GM19025 (cell line): ENCODE measurements around the gene NFATC1.

ENCODE experiments used
- ATAC-seq: cut with Tn5 transposase; IDR thresholded peaks from one replicate; pipeline ENCODE4 v1.9.1; 2021; ENCODE audit warnings: mild to moderate bottlenecking, low read depth, moderate library complexity; ENCODE audit not compliant: unreplicated experiment

The NFATC1 gene

DNA sequence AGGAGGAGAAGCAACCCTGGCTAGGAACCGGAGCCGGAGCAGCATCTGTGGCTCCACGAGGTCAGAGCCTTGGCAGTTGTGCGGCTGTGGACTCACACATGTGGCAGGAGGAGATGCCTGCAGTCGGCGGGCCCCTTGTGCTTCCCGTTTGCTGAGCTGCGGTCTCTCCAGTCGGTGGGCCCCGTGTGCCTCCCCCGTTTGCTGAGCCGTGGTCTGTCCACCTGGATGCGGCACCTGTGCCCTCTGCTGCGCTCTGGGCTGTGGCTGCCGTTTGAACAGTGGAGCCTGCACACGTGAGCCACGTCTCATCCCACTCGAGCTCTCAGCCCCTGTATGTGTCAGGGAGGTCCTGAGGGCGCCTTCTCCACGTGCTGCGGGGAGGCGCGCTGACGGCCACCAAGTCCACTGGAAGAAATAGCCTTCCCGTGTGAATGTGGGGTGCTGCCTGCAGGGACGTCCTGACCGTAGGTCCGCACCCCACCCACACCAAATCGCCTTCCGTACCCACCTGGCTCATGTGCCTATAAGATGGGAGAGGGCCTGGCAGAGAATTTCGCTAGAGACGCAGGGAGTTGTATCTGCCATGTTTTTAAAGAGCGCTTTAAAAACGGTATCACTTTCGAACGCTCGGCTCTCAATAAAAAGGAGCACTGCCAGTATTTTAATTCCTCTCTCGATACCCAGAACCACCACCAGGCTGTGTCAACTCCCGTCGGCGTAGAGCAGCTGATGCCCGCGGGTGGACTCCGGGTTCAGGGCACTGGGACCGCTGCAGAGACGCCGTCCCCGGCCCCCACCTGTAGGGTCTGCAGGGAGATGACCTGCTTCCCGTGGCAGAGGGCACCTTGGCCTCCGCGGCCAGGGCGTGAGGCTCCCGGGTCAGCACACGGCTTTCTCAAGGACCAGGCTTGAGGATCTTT lies 117.0 kb downstream of the NFATC1 start:
- no peak for ATAC-seq

DNA sequence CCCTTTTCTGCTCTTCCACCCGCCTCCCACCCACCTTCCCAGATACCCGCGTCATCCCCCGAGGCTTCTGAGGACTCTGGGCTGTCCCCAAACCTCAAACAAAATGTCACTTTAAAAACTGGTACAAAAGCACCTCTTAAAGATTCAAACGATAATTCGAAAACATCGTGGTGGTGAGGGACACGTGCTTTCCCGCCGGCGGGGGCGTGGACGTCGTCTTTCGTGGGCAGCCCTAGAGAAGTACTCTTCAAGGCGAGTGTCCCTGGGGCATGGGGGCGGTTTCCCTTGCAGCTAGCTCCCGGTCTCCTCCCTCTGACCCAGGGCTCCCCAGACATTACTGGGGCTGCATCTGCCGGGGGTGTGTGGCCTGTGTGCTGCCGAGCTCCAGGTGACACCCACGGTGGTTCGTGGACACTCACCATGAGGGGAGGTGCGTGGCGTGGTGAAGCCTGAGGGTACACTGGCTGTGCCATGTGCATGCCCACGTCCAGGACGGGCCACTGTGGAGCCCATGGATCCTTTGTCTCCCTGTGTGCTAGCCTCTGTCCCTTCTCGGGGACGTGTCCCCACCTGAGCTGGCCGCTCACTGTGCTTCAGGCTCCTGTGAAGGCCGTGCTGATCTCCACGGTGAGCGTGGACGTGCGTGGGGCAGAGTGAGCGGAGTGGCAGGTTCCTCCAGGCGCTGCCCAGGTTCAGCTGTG lies 117.8 kb downstream of the NFATC1 start:
- ATAC-seq: no peak

GRCh38 chr18:79515331-79515730 lies 119.6 kb downstream of the NFATC1 start:
- no peak for ATAC-seq

DNA sequence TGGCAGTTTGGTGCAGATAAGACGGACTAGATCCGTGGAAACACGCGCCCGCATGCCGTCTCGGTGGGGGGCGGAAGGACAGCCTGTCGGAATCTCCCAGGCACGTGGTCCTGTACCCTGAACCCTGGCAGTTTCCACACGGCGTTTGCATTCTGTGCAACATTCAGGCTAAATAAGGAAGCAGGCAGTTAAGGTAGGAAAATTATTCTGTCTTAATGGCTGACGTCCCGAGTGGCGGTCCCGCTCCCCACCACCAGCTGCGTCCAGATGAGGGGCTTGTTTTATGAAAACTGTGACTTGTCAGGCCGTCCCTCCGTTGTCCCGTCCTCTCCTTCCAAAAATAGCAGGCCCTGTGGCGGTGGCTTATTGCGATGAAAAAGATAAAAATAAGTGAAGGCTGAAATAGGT lies 120.2 kb downstream of the NFATC1 start:
- no peak for ATAC-seq

DNA sequence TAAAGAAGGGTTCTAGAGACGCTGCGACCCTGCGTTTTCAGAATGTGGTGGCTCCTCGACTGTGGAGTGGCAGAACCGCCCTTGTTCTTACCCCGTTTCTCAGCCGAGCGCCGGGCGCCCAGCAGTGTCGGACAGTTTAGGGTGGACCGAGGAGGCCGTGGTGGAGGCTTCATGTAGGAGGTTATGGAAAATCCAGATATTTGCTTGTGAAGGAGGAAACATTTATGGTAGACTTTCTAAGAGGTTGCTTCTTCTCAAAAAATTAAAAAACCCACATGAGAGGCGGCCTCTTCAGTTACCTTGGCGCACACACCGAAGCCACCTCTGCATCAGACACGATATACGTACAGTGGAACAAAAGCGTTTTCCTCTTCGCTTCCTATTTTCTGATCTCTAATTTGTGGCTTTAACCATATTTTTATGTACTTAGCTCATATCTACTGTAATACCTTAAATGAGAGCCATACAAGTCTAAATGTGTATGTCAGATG lies 120.8 kb downstream of the NFATC1 start:
- no peak for ATAC-seq

DNA sequence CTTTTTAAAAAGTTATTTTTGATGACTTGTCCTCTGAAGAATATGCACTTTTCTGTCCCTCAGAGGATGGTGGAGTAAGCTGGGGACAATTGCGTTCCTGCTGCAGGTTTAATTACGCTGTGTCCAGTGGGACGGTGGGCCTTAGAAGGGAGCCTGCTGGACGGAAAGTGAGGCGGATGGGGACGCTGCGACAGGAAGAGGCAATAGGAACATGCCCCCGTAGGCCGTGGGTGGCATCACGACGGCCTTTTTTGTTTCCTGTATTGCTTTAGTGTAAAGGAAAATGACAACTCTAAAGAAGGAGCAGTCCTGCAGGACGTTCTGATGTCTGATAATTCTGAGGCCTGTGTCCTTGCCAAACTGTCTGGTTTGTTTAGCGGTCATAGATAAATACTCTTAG lies 121.6 kb downstream of the NFATC1 start:
- no peak for ATAC-seq

- ATAC-seq: no peak
Observed at GRCh38 chr18:79518028-79518682, 122.4 kb downstream of the NFATC1 start.

- ATAC-seq: no peak
Observed at GRCh38 chr18:79518683-79519128, 123.0 kb downstream of the NFATC1 start.

DNA sequence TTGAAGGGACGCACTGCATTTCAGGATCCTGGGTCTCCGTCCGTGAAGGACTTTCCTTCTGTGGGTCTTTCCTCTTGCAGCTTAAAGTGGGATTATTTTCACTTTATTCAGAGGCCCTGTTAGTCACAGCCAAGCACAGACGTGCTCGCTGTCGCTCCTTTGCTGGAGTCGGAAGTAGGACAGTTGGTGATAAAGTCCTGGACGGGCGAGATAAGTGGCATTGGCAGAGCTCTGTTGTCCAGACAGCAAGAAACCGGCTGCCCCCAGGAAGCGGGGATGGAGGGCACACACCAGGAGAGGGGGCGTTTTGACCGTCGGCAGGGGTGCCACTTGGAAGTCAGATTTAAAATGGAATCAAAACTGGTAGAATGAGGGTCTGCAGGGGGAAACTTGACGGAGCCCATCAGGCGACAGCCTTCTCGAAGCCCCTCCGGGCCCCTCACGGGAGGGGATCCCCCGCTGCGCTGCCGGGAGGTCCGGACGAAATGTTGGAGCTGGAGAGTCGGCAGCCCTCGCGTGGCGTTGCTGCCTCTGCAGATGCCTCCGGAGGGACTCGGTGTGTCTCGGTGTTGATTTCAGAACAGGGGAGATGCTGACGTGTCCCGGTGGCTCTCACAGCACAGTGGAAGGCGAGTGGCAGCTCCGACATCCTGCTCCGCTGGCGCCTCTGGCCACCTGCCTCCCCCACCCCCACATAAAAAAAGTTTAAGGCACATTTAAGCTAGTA lies 124.2 kb downstream of the NFATC1 start:
- ATAC-seq: no peak

- ATAC-seq: no peak
Observed at GRCh38 chr18:79520478-79521390, 125.0 kb downstream of the NFATC1 start.

DNA sequence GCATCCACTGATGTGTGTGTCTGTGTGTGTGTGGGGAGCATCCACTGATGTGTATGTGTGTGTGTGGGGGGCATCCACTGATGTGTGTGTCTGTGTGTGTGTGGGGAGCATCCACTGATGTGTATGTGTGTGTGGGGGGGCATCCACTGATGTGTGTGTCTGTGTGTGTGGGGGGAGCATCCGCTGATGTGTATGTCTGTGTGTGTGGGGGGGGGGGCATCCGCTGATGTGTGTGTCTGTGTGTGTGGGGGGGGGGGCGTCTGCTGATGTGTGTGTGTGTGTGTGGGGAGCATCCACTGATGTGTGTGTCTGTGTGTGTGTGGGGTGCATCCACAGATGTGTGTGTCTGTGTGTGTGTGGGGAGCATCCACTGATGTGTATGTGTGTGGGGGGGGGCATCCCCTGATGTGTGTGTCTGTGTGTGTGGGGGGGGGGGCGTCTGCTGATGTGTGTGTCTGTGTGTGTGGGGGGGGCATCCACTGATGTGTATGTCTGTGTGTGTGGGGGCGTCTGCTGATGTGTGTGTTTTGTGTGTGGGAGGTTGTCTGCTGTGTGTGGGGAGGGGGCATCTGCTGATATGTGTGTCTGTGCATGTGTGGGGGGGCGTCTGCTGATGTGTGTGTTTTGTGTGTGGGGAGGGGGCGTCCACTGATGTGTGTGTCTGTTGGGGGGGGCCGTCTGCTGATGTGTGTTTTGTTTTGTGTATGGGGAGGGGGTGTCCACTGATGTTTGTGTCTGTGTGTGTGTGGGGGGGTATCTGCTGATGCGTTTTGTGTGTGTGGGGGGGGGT lies 125.9 kb downstream of the NFATC1 start:
- no peak for ATAC-seq

GRCh38 chr18:79522451-79523205 lies 126.9 kb downstream of the NFATC1 start:
- ATAC-seq: no peak

GRCh38 chr18:79523206-79523735 lies 127.5 kb downstream of the NFATC1 start:
- no peak for ATAC-seq

DNA sequence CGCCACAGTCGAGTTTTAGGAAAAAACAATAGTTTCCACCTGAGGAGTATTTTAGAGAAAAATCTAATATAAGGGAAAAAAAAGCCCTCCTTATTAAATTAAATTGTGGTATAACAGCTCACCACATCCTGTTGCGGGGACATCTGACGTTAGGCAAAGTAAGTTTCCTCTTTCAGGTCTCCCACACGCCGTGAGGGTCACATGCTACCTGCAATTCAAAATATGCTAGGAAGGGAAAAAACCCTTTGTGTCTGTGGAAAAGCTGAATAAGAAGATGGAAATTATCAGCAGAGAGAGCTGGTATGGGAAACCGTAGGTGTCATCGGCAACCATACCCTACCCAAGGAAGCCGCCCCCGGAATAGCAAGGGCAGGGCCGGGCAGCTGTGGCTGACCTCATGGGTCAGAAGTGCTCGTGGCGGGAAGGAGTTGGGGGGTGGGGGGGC lies 128.0 kb downstream of the NFATC1 start:
- no peak for ATAC-seq

GRCh38 chr18:79524181-79525078 lies 128.7 kb downstream of the NFATC1 start:
- no peak for ATAC-seq
